PC-3 (cell line): ENCODE results near the gene KRI1. TPM values are rescaled to one million over a fixed set of nuclear protein-coding genes. Genes with fewer than 3 reads are reported as not detected.

ENCODE experiments used
- ATAC-seq: fragments of 200-7000 bp; cut with Tn5 transposase; 2 replicates; pipeline ENCODE4 v1.9.1; 2020; ENCODE audit warnings: mild to moderate bottlenecking, moderate library complexity
- BruUV-seq: library from RNA; stranded (reverse); fragments of 400-500 nt; replicated peaks from 2 replicates; lab custom pipeline; 2021; lab: Mats Ljungman, UMichigan
- CTCF ChIA-PET: fragments of 300-600 bp; sonication (Branson Sonifier 250); formaldehyde crosslinking; loops from one replicate; lab custom pipeline; 2022; ENCODE audit warnings: antibody characterized with exemption; lab: Charles Lee
- POLR2A ChIA-PET: fragments of 300-600 bp; sonication (Branson Sonifier 250); formaldehyde crosslinking; loops from one replicate; lab custom pipeline; 2022; ENCODE audit warnings: antibody characterized with exemption; ENCODE audit not compliant: unreplicated experiment; lab: Charles Lee
- DNase-seq: peaks from one replicate; pipeline ENCODE4 v3.0.0-alpha.2; 2015
- H2AFZ ChIP-seq: fragments of 300-600 bp; sonication (generic); 2 replicates; pipeline ENCODE4 v1.6.0; 2016; ENCODE audit warnings: antibody characterized with exemption, low read length
- H3F3A ChIP-seq: fragments of 300-600 bp; sonication (generic); one replicate; pipeline ENCODE4 v1.6.0; 2017; ENCODE audit warnings: antibody characterized with exemption, low read length, control low read depth, mild to moderate bottlenecking; ENCODE audit not compliant: unreplicated experiment
- H3K27ac ChIP-seq: fragments of 300-600 bp; sonication (generic); 2 replicates; pipeline ENCODE4 v1.5.1; 2016; ENCODE audit warnings: mild to moderate bottlenecking, low read length
- H3K27me3 ChIP-seq: fragments of 300-600 bp; sonication (generic); 2 replicates; pipeline ENCODE4 v1.6.1; 2016; ENCODE audit warnings: low read length, mixed read lengths
- H3K36me3 ChIP-seq: fragments of 300-600 bp; sonication (generic); 2 replicates; pipeline ENCODE4 v1.6.1; 2016; ENCODE audit warnings: low read depth, mixed run types, low read length, mixed read lengths
- H3K4me1 ChIP-seq: fragments of 300-600 bp; sonication (generic); 2 replicates; pipeline ENCODE4 v1.5.1; 2016; ENCODE audit warnings: low read length; ENCODE audit not compliant: insufficient read depth
- H3K4me2 ChIP-seq: fragments of 300-600 bp; sonication (generic); 2 replicates; pipeline ENCODE4 v1.6.0; 2016; ENCODE audit warnings: low read length
- H3K4me3 ChIP-seq: fragments of 300-600 bp; sonication (generic); 2 replicates; pipeline ENCODE4 v1.5.1; 2016; ENCODE audit warnings: mild to moderate bottlenecking, low read length, mixed read lengths
- H3K79me2 ChIP-seq: fragments of 300-600 bp; sonication (generic); 2 replicates; pipeline ENCODE4 v1.6.1; 2017; ENCODE audit warnings: low read length, mixed read lengths
- H3K9ac ChIP-seq: fragments of 300-600 bp; sonication (generic); 2 replicates; pipeline ENCODE4 v1.6.0; 2016; ENCODE audit warnings: mild to moderate bottlenecking, low read length
- H3K9me2 ChIP-seq: fragments of 300-600 bp; sonication (generic); replicated peaks from 2 replicates; pipeline ENCODE4 v1.6.1; 2016; ENCODE audit warnings: mixed run types, low read length, mixed read lengths
- H3K9me3 ChIP-seq: fragments of 300-600 bp; sonication (generic); 2 replicates; pipeline ENCODE4 v1.6.1; 2016; ENCODE audit warnings: low read length, mixed read lengths
- H4K20me1 ChIP-seq: fragments of 300-600 bp; sonication (generic); 2 replicates; pipeline ENCODE4 v1.6.1; 2016; ENCODE audit warnings: low read length, mixed read lengths
- CTCF ChIP-seq: fragments of 300-600 bp; sonication (generic); conservative IDR thresholded peaks from 2 replicates; pipeline ENCODE4 v1.5.1; 2017; ENCODE audit warnings: antibody characterized with exemption, low read depth, mild to moderate bottlenecking, low read length
- EZH2 ChIP-seq: fragments of 300-600 bp; sonication (generic); IDR thresholded peaks from one replicate; pipeline ENCODE4 v1.6.1; 2017; ENCODE audit warnings: antibody characterized with exemption, mild to moderate bottlenecking, low read length; ENCODE audit not compliant: unreplicated experiment
- EZH2phosphoT487 ChIP-seq: fragments of 300-600 bp; sonication (generic); IDR thresholded peaks from 2 replicates; pipeline ENCODE4 v1.6.1; 2018; ENCODE audit warnings: mild to moderate bottlenecking, antibody characterized with exemption, low read length, borderline replicate concordance
- intact Hi-C: fragments of 100-400 bp; cut with micrococcal nuclease; formaldehyde crosslinking; loops from 2 replicates; pipeline ENCODE4 v1.9.0; 2023
- total RNA-seq: library from RNA; depleted of rRNA; stranded (reverse); fragments of >200 nt; gene quantifications from 2 replicates; pipeline ENCODE4 v1.2.3, GENCODE V29; 2014

The KRI1 gene
- total RNA-seq, 1 experiment from 2014 or later = 72.6 TPM

- intact Hi-C loops = no loop called here
- CTCF ChIA-PET = no interaction called here
These were observed 19.0 kb downstream of the KRI1 start for GRCh38 chr19:10546817-10547216.

GRCh38 chr19:10544753-10545251 is 21.0 kb downstream of the KRI1 start:
- H3K9ac ChIP-seq = peak overlapping the region; percentile 83
- ChIA-PET CTCF (interaction anchor here (0.6 kb wide), 1 partner anchor 23 kb away, joined by 3 read pairs; no protein-coding TSS in a partner anchor), POLR2A (no interaction called here)
- H4K20me1 ChIP-seq = no peaks in the 10 kb centered on the region
- intact Hi-C loops = no loop called here
- DNase-seq (no peak), ATAC-seq (no peak)
- H3K9me3 ChIP-seq = no peaks in the 10 kb centered on the region
- H3K4me2 ChIP-seq = peak overlapping the region; percentile 88
- H3K27me3 ChIP-seq = no peaks in the 10 kb centered on the region
- no peaks in the 10 kb centered on the region for H3K9me2 ChIP-seq
- no peaks in the 10 kb centered on the region for H3F3A ChIP-seq
- 0 out of 2 replicates have a peak, but pooled peaks cover 9% of the 10 kb centered on the region for H3K4me1 ChIP-seq
- TF ChIP-seq CTCF = no peak
- no peak for TF ChIP-seq EZH2
- TF ChIP-seq EZH2phosphoT487 = no peak
- H3K36me3 ChIP-seq = peaks cover 4% of the 10 kb centered on the region; the same call in 1 of the 2 replicates
- no peak overlapping the region for H3K27ac ChIP-seq
- peaks cover 26% of the 10 kb centered on the region for H3K79me2 ChIP-seq
- no TSS peak for BruUV-seq
- peak overlapping the region; percentile 95 for H3K4me3 ChIP-seq
- peak overlapping the region; percentile 81; the same call in 1 of the 2 replicates for H2AFZ ChIP-seq

More at GRCh38 chr19:10546817-10547216, 19.0 kb downstream of the KRI1 start:
- no peak overlapping the region for H3K4me2 ChIP-seq
- H3K9ac ChIP-seq = no peak overlapping the region
- H3K36me3 ChIP-seq = peaks cover 7% of the 10 kb centered on the region; the same call in 1 of the 2 replicates
- H3K4me3 ChIP-seq = no peak overlapping the region
- no peaks in the 10 kb centered on the region for H3K9me2 ChIP-seq
- no peaks in the 10 kb centered on the region for H3F3A ChIP-seq
- no peak overlapping the region for H2AFZ ChIP-seq
- ATAC-seq (no peak), DNase-seq (no peak)
- peaks cover 26% of the 10 kb centered on the region for H3K79me2 ChIP-seq
- H4K20me1 ChIP-seq = no peaks in the 10 kb centered on the region
- no peaks in the 10 kb centered on the region for H3K9me3 ChIP-seq
- POLR2A ChIA-PET = no interaction called here
- no peak overlapping the region for H3K27ac ChIP-seq
- 0 out of 2 replicates have a peak, but pooled peaks cover 9% of the 10 kb centered on the region for H3K4me1 ChIP-seq
- no peaks in the 10 kb centered on the region for H3K27me3 ChIP-seq
- no peak for TF ChIP-seq EZH2
- no peak for TF ChIP-seq CTCF
- TF ChIP-seq EZH2phosphoT487 = no peak
- BruUV-seq = no TSS peak

GRCh38 chr19:10544242-10544752 is 21.5 kb downstream of the KRI1 start:
- TSS peak; percentile 69 for BruUV-seq
- peak; percentile 48 for ATAC-seq
- POLR2A ChIA-PET = no interaction called here

More at GRCh38 chr19:10544242-10544752, 21.5 kb downstream of the KRI1 start:
- Histone ChIP-seq H3K9ac (peak overlapping the region; percentile 83), H3F3A (no peaks in the 10 kb centered on the region), H3K4me1 (0 out of 2 replicates have a peak, but pooled peaks cover 9% of the 10 kb centered on the region), H3K4me3 (peak overlapping the region; percentile 95), H3K79me2 (peaks cover 26% of the 10 kb centered on the region), H3K36me3 (peaks cover 4% of the 10 kb centered on the region; the same call in 1 of the 2 replicates), H3K9me3 (no peaks in the 10 kb centered on the region), H3K9me2 (no peaks in the 10 kb centered on the region), H3K4me2 (peak overlapping the region; percentile 88), H3K27ac (no peak overlapping the region), H4K20me1 (no peaks in the 10 kb centered on the region), H2AFZ (peak overlapping the region; percentile 81), H3K27me3 (no peaks in the 10 kb centered on the region)
- CTCF ChIA-PET = interaction anchor here (0.6 kb wide), 1 partner anchor 24 kb away, joined by 3 read pairs; no protein-coding TSS in a partner anchor
- DNase-seq = no peak
- intact Hi-C loops = no loop called here
- TF ChIP-seq EZH2phosphoT487 (no peak), CTCF (no peak), EZH2 (no peak)
